Hematopoietic multipotent progenitor cell treated with erythropoietin and hydrocortisone succinate and interleukin-3 and kit ligand, for 4 days (in vitro differentiated cells): ENCODE results near the gene AGPAT1.

Experiments used
- DNase-seq: peaks from one replicate; pipeline ENCODE4 v3.0.0-alpha.2; 2015

AGPAT1 gene

DNA sequence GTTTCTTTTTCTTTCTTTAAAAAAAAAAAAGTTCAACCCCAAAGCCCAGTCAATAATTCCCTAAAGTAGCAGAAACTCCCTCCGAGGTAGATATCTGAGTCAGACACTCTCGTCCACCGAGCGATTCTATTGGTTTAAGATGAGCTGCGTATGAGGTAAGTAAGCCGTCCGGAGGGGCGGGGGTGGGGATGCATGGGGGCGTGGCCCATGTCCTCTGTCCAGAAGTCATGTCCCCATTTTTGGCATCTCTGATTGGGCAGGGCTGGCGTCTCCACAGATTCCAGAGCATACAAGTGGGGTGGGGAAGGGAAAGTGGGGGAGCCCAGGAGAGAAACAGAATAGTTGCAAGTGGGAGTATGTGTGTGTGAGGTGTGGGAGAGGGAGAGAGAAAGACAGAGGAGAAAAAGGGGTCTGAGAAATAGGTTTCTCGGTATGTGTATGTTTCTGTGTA, 9.8 kb upstream of the AGPAT1 start:
- DNase-seq: peak; percentile 73

- no peak for DNase-seq
Observed at GRCh38 chr6:32184084-32184640, 8.3 kb upstream of the AGPAT1 start, which contains the start of gene AGER. Gene AGER, minus strand, starts transcription at chr6:32184253. Its CDS starts 31 bp downstream, at chr6:32184222.

- DNase-seq: no peak
Observed at GRCh38 chr6:32183483-32184083, 7.7 kb upstream of the AGPAT1 start.

DNA sequence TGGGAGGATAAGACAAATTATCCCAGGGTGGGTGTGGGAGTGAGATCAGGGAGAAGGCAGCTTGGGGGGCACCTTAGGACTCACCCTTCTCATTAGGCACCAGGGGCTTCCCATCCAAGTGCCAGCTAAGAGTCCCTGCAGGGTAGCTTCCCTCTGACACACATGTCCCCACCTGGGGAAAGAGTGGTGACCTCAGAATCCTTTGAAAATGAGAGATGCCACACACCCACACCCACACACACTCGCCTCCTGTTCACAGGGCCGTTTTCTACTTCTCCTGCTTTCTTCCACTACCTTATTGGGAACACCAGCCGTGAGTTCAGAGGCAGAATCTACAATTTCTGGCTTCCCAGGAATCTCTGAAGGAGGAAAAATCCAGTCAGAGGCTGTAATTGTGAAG, 7.1 kb upstream of the AGPAT1 start:
- no peak for DNase-seq

DNA sequence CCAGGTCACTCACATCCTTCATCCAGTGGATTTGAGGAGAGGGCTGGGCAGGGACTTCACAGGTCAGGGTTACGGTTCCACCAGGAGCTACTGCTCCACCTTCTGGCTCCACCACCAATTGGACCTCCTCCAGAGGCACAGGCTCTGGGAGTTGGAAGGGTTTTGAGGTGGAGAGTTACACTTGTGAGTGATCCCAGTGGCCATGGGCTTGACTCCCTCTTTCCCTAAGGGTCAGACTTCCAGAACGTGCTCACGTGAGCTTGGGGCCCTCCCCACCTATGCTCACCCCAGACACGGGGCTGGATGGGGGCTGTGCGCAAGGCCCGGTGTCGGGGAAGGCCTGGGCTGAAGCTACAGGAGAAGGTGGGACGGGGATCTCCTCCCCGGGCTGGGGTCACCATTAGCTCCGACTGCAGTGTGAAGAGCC, 6.7 kb upstream of the AGPAT1 start:
- DNase-seq: no peak

DNA sequence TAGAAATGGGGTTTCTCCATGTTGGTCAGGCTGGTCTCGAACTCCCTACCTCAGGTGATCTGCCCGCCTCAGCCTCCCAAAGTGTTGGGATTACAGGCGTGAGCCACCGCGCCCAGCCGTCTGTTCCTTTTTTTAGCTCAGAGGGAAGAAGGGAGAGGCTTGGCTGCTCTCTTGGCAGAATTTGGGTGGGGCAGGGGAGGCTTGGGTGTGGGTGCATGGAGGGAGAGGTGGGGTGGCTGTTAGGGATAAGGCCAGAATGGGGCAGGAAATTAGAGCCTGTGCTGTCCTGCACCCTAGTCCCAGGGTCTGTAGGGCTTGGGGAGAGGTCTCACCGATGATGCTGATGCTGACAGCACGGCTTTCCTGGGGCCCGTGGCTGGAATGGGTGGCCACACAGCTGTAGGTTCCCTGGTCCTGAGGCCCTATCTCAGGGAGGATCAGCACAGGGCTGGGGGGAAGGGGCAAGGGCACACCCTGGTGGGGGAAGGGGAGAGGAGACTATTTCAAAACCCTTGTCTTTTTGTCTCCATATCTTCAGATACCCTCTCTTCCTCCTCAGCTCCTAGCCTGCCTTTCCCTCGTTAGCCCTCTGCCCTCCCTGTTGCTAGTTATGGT, 6.1 kb upstream of the AGPAT1 start:
- DNase-seq: peak; percentile 72

- DNase-seq: no peak
Observed at GRCh38 chr6:32181148-32181702, 5.3 kb upstream of the AGPAT1 start.

DNA sequence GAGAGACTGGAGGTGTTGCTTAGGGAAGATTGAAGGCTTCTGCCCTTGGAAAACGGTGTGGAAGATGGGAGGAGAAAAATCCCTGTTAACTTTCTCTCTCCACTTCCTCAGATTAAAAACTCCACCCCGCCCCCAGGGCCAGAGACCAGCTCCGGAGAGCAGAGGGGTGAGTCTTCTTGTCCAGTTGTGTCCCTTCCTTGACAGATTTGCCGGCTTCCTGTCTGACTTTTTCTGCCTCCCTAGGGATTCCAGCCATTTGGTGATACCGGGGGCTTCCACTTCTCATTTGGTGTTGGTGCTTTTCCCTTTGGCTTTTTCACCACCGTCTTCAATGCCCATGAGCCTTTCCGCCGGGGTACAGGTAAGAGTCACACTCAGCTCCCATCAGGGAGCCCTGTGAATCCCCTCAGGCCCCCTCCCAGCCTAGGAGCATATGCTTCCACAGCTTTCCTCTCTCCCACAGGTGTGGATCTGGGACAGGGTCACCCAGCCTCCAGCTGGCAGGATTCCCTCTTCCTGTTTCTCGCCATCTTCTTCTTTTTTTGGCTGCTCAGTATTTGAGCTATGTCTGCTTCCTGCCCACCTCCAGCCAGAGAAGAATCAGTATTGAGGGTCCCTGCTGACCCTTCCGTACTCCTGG, 4.0 kb upstream of the AGPAT1 start:
- no peak for DNase-seq

DNA sequence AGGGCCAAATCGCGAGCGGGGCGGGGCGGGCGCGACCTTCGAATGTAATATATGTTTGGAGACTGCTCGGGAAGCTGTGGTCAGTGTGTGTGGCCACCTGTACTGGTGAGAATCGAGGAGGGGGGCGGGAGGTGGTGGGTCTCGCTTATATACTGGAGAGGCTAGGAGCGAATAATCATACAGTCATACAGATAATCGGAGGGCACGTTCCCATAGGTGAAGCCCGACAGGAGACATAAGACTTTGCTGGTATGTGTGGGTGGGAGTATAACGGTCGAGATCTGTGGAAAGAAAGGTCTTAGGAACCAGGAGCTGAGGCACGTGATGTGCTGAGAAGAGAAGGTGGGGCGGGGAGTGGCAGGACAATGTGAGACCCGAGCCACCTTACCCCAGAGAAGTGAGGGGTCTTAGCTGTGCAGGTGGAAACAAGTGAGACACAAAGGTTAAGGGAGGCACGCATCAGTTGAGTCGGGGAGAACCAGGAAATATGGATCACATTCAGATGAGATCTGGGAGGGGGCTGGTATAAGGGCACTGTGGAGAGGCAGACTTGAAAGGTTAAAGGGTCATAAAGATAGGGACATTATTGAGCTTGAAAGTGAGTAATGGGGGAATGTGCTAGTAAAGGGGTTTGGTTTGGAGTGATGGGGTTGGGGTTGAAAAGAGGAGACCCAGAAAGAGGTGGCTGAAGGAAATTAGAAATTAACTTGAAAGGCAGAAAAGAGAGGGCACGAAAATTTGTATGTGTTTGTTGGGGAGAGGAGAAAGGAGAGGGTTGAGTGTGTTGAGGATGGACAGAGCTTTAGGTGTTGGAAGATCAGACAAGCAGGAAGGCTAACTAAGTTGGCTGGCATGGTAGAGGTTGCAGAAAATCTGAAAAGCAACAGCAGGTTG, 2.9 kb upstream of the AGPAT1 start:
- DNase-seq: no peak

DNA sequence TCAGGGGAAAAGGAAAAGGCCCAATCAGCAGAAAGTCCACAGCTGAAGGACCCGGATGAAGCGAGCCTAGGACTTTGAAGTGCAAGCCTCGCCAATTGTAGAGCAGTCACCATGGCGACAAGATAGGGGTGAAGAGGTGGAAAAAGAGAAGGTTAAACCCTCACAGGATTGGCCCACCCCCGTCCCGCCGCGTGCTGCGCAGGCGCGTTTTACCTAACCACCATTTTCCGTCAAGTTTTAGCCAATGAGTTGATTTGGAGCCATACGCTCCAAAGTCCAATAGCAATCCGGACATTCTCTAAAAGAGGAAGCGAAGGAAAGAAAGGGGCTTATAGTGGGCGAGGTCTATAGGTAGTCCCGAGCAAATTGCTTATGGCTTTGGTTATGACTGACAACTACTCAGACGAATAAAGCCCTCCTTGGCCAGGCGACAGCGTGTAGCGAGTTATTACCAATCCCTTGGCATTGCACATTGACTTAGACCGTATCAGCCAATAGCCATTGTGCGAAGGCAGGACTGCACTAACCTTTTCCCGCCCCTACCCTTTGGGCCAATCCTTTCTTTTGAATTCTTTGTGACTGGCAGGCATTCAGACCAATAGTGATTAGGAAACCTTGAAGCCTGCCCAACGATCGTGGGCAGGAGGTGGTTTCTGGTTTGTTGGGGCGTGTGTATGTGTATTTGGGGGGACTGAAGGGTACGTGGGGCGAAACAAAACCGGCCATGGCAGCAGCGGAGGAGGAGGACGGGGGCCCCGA, 2.1 kb upstream of the AGPAT1 start, which contains the start of gene RNF5:
Gene RNF5 (plus strand): TSS at position 618 of the 759 bp plus-strand sequence. CDS start 107 bp downstream, at position 725.
- peak; percentile 100 for DNase-seq

- DNase-seq: peak; percentile 85
Observed at GRCh38 chr6:32177183-32177787, 1.4 kb upstream of the AGPAT1 start.

DNA sequence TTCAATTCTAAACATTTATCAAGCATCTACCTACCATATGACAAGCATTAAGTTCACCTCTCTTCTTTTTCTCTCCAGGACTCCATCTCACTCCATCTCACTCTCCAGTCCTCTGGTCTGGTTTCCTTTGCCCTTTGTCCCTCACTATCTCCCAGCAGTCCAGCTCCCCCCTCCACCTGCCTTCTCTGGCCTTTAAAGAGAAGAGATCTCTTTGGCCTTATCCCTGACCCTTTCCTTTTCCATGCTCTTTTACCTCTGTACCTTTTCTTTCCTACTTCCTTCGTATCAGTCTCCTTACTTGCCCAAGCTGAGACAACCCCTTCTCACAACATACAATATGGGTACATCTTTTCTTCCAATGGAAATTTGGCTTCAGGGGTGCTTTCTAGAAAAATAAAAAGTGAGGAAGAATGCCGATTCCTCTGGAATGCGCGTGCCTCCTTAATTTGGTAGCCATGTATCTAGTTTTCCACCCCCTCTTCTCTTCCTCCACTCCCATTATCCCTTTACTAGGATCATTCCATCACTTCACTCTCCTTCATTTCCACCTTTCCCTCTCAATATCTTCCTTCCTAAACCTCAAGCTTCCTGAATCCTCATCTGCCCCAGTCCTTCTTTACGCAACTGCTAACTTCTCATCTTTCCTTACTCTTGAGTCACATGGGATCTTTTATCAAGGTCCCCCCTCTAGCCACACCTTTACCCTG, 745 bp upstream of the AGPAT1 start:
- no peak for DNase-seq

GRCh38 chr6:32175322-32175710, 568 bp downstream of the AGPAT1 start:
- no peak for DNase-seq

- DNase-seq: no peak
Observed at GRCh38 chr6:32174416-32174815, 1.5 kb downstream of the AGPAT1 start.

- no peak for DNase-seq
Observed at GRCh38 chr6:32173051-32173727, 2.7 kb downstream of the AGPAT1 start.

DNA sequence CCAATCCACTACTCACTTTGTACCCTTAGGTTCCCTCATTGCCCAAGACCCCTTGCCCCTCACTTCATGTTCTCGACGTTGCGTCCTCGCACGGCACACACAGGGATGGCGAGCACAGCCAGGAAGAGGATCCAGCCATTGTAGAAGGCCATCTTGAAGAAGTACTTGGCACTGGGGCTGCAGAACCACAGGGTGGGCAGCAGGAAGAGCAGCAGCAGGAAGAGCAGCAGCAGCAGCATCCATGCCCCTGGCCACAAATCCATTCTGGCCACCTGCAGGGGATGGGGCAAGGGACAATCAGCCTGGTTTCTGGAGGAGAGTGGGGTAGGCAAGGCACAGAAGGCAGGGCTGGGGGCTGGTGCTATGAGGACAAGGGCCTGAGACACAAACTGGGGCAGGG, 4.7 kb downstream of the AGPAT1 start:
- DNase-seq: no peak

GRCh38 chr6:32170294-32170693, 5.6 kb downstream of the AGPAT1 start:
- no peak for DNase-seq

DNA sequence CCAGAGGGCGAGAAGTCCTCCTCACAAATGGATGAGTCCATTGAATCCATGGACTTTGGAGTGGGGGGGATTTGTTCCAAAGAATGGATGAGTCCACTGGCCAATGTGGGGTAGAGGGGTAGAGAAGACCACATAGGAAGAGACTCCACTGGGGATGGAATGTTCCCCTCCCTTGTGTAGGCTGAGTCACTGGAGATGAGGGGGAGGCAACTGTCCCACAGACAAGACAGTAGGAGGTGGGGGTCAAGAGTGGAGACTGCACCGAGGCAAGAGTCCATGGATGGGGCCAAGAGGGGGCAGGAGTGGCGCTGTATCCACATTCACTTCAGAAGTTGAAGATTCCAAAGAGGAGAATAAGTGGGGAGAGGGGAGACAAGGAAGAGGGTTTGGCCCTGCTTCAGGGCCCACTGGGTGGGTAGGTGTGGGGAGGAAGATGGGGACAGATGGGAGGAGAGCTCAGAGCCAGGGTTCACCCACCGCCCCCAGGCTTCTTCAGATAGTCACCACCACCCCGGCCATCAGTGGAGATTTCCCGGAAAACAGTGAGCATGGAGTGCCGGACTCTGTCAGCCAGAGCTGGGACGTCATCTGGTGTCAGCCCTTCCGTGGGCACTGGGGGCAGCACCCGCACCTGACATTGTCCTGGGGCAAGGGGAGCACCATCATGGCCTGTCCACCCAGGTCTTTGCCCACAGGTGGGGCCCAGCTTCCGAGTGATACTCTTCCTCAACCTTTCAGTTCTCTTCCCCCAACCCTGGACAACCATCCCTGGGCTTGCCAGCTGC, 6.9 kb downstream of the AGPAT1 start:
- DNase-seq: no peak

GRCh38 chr6:32168350-32168749, 7.5 kb downstream of the AGPAT1 start:
- no peak for DNase-seq
